SK-N-MC (cell line): ENCODE results near the gene FXN.
"Not testable (repeated sequence)": the region's sequence is repeated elsewhere in the genome, so short reads cannot be mapped to it uniquely, and the experiment has no call there.

Source experiments
- DNase-seq: peaks from one replicate; pipeline ENCODE4 v3.0.0-alpha.2; 2011; ENCODE audit warnings: low read depth, low spot score
- H3K27ac ChIP-seq: fragments of 200-600 bp; sonication (generic); 2 replicates; pipeline ENCODE4 v1.5.1; 2016; ENCODE audit warnings: mixed run types
- H3K36me3 ChIP-seq: fragments of 200-600 bp; sonication (generic); 2 replicates; pipeline ENCODE4 v1.6.1; 2017; ENCODE audit warnings: antibody characterized with exemption, low read length, mixed read lengths; ENCODE audit not compliant: insufficient read depth
- H3K4me3 ChIP-seq: fragments of 200-600 bp; sonication (generic); 2 replicates; pipeline ENCODE4 v1.5.1; 2016
- H3K9ac ChIP-seq: fragments of 200-600 bp; sonication (generic); 2 replicates; pipeline ENCODE4 v1.8.0; 2017; ENCODE audit warnings: mixed run types, mixed read lengths; ENCODE audit not compliant: insufficient read length
- H3K9me3 ChIP-seq: fragments of 200-600 bp; sonication (generic); 2 replicates; pipeline ENCODE4 v1.6.1; 2017; ENCODE audit warnings: low read depth, mild to moderate bottlenecking, antibody characterized with exemption, low read length, moderate library complexity, mixed read lengths
- EZH2 ChIP-seq: fragments of 200-600 bp; sonication (generic); IDR thresholded peaks from one replicate; pipeline ENCODE4 v1.6.1; 2017; ENCODE audit warnings: antibody characterized with exemption
- FOXP2 ChIP-seq: optimal IDR thresholded peaks from 2 replicates; pipeline ENCODE3; 2011; ENCODE audit warnings: mild to moderate bottlenecking, moderate library complexity; ENCODE audit not compliant: insufficient read depth; ENCODE audit errors: extremely low read length, control extremely low read depth
- POLR2AphosphoS5 ChIP-seq: IDR thresholded peaks from 2 replicates; pipeline ENCODE4 v1.6.1; 2012; ENCODE audit warnings: mild to moderate bottlenecking, low read depth, low read length, borderline replicate concordance

Gene FXN

DNA sequence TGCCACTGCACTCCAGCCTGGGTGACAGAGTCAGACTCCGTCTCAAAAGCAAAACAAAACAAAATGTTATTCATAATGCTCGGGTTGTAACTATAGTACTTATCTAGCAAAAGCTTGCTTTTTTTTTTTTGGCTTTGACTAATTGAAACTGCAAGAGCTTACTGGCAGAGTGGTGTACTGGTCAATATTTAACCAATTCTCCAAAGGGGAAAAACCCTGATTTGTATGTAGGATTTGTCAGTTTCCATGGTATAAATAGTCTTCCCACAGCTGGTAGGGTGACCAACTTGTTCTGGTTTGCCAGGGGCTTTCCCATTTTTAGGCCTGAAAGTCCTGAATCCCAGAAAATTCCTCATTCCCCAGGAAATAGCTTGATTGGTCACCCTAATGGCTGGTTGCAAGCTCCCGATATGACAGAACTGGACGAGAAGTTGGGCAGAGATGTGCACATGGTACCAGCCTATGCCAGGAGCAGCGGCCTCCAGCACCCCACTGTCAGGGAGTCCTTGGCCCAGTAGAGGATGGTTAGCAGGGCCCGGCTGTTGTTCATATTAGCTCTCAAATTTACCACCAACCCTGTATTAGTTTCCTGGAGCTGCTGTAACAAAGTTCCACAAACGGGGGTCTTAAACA is 58.0 kb downstream of the FXN start:
- no peak overlapping the region for H3K4me3 ChIP-seq

DNA sequence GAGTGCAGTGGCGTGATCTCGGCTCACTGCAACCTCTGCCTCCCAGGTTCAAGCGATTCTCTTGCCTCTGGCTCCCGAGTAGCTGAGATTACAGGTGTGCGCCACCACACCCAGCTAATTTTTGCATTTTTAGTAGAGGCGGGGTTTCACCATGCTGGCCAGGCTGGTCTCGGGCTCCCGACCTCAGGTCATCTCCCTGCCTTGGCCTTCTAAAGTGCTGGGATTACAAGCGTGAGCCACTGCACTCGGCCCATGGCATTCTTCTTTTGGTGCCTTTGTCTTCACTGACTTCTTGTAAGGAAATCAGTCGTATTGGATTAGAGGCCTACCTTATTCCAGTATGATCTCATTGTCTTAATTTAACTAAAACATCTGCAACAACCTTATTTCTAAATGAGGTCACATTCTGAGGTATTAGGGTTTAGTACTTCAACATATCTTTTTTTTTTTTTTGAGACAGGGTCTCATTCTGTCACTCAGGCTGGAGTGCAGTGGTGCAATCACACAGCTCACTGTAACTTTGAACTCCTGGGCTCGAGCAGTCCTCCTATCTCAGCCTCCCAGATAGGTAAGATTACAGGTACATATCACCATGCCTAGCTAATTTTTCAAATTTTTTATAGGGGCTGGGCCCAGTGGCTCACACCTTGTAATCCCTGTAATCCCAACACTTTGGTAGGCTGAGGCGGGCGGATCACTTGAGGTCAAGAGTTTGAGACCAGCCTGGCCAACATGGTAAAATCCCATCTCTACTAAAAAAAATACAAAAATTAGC is 59.0 kb downstream of the FXN start:
- H3K4me3 ChIP-seq, H3K27ac ChIP-seq, H3K36me3 ChIP-seq, H3K9ac ChIP-seq, DNase-seq, H3K9me3 ChIP-seq: not testable (repeated sequence)

More for the DNA sequence above, 58.0 kb downstream of the FXN start:
- DNase-seq: no peak
- no peaks in the 10 kb centered on the region for H3K36me3 ChIP-seq
- no peaks in the 10 kb centered on the region for H3K9me3 ChIP-seq
- no peak for TF ChIP-seq EZH2
- no peak for TF ChIP-seq POLR2AphosphoS5
- no peak for TF ChIP-seq FOXP2
- no peak overlapping the region for H3K27ac ChIP-seq
- H3K9ac ChIP-seq: no peak overlapping the region

DNA sequence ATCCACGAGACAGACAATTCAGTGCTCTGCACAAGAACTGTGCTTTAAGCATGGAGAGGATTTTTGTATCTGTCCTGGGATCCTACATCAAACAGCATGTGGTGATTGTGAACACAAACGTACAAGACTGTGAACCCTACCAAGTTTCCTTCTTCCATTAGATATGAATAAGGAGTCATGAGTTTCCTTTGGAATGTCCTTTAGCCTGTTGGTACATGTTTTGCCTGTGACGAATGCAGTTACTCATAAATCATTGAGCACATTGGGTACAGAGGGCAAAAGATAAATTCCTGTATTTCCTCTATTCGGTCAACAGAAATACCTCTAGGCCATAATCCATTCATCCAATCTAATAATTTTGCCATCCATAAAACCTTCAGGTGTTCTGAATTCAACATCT is 61.5 kb downstream of the FXN start:
- TF ChIP-seq POLR2AphosphoS5 (no peak), FOXP2 (no peak), EZH2 (no peak)
- H3K27ac ChIP-seq: no peak overlapping the region
- H3K4me3 ChIP-seq: no peak overlapping the region
- no peaks in the 10 kb centered on the region for H3K36me3 ChIP-seq
- no peaks in the 10 kb centered on the region for H3K9me3 ChIP-seq
- DNase-seq: no peak
- H3K9ac ChIP-seq: no peak overlapping the region

DNA sequence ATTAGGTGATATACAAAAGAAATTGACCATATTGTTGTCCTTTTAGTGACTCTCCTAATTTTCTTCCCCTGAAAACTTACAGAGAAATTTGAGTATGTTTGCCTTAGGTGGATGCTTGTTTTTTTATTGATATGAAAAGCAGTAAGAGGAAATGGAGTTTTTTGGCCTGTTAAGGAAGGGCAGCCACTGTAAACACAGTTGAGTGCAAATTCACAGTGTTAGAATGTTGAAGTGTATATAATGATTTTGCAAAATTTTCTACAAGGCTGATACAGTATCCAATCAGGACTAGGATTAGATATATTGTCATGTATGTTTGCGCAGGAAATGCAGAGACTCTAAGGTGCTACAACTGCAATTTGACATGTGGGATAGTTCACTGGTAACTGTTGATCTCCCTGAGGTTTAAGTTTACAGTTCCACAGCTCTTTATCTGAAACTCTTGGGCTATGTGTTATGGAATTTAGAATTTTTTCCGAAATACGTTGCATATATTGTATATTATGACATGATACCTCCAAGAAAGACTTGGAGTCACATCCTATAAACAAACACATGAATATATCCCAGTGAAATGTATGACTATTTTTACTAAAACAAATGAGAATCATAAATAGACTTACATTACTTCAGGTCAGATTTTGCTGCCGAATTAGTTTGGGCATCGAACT is 62.5 kb downstream of the FXN start:
- Histone ChIP-seq H3K4me3 (no peak overlapping the region), H3K36me3 (no peaks in the 10 kb centered on the region), H3K27ac (no peak overlapping the region), H3K9me3 (no peaks in the 10 kb centered on the region), H3K9ac (no peak overlapping the region)
- no peak for DNase-seq
- TF ChIP-seq EZH2 (no peak), FOXP2 (no peak), POLR2AphosphoS5 (no peak)

DNA sequence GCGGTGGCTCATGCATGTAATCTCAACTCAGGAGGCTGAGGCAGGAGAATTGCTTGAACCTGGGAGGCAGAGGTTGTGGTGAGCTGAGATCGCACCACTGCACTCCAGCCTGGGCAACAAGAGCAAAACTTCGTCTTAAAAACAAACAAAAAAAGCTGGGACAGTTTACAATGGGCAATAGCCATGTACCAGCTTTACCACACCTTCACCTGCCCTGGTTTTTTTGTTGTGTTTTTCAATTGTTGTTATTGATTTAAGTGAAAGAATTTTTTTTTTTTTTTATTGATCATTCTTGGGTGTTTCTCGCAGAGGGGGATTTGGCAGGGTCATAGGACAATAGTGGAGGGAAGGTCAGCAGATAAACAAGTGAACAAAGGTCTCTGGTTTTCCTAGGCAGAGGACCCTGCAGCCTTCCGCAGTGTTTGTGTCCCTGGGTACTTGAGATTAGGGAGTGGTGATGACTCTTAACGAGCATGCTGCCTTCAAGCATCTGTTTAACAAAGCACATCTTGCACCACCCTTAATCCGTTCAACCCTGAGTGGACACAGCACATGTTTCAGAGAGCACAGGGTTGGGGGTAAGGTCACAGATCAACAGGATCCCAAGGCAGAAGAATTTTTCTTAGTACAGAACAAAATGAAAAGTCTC is 67.9 kb downstream of the FXN start:
- not testable (repeated sequence) for H3K9me3 ChIP-seq, H3K36me3 ChIP-seq, H3K27ac ChIP-seq, H3K9ac ChIP-seq, H3K4me3 ChIP-seq, DNase-seq

DNA sequence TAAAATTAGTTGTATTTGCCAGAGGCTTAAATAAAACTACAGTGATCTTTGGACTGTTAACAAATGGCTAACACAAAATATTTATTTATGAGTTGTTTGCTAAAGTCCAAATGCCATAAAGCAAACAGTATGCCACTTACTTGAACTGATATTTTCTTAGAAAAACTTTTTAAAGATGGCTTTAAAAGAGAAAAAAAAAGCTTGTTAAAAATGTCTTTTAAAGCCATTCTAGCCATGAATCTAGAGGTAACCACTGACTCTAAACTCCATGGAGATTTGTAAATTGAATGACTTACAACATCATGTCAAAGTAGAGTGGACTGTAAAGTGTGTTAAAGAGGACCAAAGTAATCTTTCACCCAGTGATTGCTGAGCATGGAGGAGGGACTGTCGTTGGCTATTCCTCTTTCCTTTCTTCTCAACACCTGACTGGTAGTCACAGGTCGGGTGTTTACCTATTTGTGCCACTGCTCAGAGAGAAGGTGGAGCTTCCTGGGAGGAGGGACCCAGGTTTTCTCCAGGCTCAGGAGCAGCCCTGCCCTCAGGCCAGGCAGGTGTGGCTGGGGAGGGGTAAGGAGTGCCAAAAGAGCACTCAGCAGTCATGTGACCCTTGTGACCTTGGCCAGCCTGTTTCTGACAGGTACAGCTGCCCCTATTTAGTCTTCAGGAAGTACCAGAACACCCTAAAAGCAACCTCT is 69.4 kb downstream of the FXN start:
- Histone ChIP-seq H3K36me3 (no peaks in the 10 kb centered on the region), H3K9ac (no peak overlapping the region), H3K9me3 (no peaks in the 10 kb centered on the region), H3K27ac (no peak overlapping the region), H3K4me3 (no peak overlapping the region)
- TF ChIP-seq POLR2AphosphoS5: no peak
- TF ChIP-seq EZH2: no peak
- TF ChIP-seq FOXP2: no peak
- DNase-seq: no peak

DNA sequence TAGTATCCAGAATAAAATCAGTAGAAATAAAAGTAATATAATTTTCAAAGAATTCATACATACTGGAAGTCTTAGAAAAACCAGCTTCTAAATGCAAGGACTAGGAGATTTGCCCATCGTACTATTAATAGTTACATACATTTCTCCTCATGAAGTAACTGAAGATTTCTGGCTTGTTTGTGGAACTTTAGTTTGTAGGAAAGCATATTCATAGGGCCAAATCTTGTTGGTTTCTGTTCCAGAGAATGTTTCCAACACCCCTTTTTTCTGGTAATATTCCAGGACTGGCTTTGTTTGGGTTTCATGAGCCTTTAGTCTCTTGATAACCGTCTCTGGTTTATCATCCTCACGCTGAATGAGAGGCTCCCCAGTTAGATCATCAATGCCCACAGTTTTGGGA is 72.2 kb downstream of the FXN start:
- Histone ChIP-seq H3K36me3 (no peaks in the 10 kb centered on the region), H3K27ac (no peak overlapping the region), H3K9ac (no peak overlapping the region), H3K4me3 (no peak overlapping the region), H3K9me3 (no peaks in the 10 kb centered on the region)
- TF ChIP-seq FOXP2: no peak
- TF ChIP-seq POLR2AphosphoS5: no peak
- TF ChIP-seq EZH2: no peak
- DNase-seq: no peak

DNA sequence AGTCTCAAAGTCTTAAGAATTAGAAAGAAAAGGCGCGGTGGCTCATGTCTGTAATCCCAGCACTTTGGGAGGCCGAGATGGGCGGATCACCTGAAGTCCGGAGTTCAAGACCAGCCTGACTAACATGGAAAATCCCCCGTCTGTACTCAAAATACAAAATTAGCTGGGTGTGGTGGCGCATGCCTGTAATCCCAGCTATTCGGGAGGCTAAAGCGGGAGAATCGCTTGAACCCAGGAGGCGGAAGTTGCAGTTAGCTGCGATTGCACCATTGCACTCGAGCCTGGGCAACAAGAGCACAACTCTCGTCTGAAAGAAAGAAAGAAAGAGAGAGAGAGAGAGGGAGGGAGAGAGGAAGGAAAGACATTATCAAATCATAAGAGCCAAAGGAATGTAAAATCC is 73.2 kb downstream of the FXN start:
- not testable (repeated sequence) for H3K9ac ChIP-seq, H3K9me3 ChIP-seq, DNase-seq, H3K4me3 ChIP-seq, H3K27ac ChIP-seq, H3K36me3 ChIP-seq
